CD4-positive, alpha-beta T cell treated with Interleukin-12 subunit alpha and Interleukin-12 subunit beta, for 1 hour (primary cell): ENCODE measurements around the gene TOP2A.

Experiments used
- DNase-seq: peaks from one replicate; pipeline ENCODE4 v3.0.0-alpha.2; 2020

The TOP2A gene

DNA sequence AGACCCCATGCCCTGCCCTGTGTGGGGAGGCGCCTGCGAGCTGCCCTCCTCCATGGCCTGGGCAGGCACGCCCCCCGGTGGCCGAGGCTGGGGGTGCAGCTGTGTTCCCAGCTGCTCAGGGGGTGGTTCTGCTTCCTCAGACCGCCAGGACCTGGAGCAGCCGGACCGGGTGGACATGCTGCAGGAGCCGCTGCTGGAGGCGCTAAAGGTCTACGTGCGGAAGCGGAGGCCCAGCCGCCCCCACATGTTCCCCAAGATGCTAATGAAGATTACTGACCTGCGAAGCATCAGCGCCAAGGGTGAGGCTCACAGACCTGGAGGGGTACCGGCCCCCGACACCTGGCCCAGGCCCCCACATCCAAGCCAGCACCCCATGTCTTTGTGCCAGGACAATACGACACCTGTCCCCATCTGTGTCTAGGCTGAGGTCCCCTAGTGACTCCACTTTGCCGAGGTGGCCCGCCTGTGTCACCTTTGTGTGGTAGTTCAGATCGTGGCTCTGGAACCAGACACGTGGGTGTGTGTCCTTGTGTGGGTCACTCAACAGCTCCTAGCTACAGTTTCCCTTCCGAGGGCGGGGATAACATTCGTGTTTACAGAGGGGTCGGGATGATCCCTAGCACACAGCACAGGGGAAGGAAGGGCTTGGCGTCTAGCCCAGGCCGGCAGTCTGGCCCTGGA lies 62.4 kb downstream of the TOP2A start:
- peak; percentile 81 for DNase-seq

DNA sequence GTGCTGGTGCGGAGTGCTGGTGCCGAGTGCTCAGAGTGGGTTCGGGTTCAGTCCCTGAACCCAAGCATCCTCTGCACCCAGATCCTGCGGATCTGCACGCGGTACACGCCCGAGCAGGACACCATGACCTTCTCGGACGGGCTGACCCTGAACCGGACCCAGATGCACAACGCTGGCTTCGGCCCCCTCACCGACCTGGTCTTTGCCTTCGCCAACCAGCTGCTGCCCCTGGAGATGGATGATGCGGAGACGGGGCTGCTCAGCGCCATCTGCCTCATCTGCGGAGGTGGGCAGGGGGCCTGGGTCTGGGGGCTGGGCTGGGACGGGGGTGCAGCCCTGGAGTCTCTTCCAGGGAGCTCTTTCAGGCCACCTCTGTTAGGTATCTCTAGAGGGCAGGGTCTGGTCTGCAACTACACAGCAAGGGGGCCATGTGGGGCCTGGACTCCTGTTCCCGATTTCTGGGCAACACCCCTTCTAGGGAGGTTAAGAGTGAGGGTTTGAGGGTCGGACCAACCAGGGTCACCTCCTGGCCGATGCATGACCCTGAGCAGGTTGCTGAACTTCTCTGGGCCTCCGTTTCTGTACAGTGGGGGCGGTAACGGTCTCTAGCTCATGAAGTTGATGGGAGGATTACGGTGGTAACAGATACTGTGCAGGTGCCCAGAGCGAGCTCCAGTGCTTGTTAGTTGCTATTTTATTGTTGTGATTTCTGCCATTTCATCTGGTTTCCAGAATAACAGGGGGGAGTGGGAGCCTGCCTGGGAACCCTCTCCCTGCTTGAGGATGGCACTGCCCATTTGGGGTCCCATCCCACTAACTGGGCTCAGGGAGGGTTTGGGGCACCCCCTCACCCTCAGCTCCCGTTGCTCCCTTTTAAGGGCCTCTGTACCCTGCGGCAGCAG lies 63.2 kb downstream of the TOP2A start:
- DNase-seq = no peak

DNA sequence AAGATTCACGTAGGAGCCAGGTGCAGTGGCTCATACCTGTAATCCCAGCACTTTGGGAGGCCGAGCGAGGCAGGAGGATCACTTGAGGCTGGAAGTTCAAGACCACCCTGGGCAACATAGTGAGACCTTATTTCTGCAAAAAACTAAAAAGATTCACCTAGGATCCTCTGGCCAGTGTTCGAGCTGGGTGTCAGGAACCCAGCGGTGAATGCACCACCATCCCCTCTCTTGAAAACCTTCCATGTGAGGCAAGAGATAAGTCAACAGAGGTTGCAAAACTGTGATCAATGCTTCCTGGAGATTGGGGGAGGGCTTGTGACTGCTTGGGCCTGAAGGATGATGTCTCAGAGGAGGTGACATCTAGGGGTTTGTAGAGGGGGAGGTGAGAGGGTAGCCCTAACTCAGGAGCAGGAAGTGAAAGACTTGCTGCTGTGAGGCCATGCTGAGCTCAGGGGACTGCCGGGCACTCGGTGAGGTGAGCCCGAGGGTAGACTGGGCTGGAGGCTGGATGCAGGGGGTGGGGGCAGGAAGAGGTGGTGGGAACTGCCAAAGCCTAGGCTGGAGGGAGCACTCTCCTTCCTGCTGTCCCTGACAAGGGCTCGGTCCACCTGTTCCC lies 64.8 kb downstream of the TOP2A start:
- DNase-seq = peak; percentile 11

DNA sequence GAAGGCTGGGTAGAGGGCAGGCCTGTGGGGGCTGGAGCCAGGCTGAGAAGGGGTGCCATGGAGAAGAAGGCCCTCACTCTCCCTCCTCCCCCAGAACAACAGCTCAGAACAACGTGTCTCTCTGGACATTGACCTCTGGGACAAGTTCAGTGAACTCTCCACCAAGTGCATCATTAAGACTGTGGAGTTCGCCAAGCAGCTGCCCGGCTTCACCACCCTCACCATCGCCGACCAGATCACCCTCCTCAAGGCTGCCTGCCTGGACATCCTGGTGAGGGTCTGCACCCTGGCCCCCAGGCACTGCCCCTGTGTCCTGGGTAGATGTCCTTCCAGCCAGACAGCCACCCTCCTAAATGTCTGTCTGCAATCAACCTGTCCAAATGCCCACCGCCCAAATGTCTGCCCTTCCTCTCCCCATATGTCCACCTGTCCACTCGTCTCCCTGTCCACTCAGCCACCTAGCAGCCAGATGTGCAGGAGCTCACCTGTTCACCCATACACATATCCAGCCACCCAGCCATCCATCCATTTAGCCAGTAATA lies 65.4 kb downstream of the TOP2A start:
- no peak for DNase-seq

DNA sequence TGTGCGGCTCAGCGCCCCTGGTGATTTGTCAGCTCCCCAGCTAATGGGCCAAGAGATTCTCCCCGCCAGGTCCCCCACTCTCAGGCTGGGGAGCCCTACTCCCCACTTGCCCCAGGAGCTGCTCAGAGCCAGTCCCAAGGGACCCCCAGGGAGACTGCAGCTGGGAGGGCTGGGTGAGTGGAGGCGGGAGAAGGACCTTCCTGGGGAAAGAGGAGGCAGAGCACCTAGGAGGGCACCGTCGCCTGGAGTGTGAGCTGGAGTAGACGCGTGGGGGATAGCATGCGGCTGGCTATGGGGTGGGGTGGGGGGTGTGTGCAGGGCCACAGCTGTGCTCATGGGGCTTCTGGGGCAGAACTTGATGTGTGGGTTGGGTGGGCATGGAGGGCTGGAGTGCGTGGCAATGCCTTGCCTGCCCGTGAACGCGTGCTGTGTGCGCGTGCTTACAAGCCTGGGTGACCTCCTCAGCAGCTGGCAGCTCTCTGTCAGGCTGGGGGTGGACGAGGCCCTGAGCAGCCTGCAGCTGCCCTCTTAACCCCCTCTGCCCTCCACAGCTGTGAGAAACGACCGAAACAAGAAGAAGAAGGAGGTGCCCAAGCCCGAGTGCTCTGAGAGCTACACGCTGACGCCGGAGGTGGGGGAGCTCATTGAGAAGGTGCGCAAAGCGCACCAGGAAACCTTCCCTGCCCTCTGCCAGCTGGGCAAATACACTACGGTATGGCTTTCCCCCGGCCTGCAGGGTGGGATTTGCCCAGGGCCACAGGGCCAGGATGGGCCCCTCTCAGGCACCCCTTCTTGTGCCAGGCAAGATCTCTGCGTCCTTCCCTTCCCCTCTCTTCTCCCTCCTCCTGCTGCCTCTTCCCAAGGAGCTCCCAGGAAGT lies 66.1 kb downstream of the TOP2A start:
- peak; percentile 5 for DNase-seq

DNA sequence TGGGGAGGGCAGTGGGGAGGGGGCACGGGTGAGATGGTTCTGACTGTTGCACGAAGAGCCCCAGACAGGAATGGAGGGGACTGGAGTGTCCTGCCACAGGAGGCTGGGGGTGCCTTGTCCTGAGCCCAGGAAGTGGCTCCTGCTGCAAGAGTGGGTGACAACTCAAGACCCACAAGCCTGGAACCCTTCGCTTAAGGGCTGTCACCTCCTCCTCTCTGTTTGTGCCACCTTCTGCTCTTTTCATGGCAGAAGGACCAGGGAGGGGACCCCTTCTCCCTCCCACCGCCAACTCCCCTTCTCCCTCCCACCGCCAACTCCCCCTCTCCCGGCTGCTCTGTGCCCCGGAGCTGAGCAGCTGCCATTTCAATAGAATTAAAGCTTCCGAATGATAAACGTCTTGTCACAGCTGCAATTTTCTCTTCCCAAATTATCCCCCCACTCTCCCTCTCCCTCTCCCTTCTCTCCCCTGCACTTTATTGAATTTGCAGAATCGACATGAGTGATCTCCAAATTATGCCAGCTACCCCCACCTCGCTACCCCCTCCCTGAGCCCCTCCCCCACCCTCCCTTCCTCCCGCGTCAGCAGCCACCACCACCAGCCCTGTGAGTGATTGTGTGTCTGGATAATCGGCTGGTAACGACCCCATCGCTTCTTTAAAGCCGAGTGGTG lies 66.9 kb downstream of the TOP2A start:
- DNase-seq = no peak

DNA sequence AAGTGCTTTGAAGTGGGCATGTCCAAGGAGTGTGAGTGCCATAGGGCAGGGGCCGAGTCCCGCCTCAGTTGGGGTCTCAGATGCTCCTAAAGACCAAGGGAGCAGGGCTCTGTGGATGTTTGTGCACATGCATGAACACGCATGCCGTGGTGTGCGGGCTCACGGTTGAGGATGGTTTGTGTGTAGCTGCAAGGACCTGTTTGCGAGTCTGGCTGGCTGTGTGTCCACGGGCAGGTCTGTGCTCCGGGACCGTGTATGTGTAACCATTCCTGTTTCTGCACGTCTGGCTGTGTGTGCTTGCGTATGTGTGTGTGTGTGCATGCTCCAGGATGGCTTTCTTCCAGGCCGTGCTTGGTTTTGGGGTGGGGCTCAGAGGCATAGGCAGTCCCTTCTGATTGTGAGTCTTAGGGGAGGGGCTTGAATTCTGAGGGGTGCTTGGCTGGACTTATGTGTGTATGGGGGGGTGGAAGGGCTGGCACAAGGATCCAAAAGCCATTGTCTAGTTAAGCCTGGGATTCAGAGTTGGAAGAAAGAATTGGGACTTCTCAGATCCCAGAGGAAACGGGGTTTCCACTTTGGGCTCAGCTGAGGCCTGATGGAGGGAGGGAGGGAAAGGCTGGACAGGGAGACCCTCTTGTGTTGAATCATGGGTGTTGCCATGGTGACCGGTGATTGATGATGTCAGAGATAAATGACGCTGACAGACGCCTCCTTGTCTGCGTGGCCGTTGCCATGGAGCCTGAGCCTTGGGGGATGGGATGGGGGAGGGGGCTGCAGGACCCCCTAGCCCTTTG lies 67.6 kb downstream of the TOP2A start:
- peak; percentile 19 for DNase-seq

DNA sequence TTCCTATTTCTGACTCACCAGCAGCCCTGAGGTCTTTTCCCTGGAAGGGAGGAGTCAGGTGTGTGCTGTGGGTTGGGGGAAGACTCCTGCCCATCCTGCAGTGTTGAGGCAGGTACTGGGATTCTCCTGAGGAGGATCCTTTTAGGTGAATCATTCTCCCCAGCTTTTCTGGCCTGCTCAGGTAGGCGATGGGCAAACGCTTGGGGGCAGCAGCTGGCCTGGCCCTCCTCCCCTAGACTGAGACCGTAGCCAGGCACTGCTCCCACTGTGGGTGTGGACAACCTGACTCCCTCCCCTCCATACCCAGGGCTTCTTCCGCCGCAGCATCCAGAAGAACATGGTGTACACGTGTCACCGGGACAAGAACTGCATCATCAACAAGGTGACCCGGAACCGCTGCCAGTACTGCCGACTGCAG lies 68.2 kb downstream of the TOP2A start:
- DNase-seq = no peak

DNA sequence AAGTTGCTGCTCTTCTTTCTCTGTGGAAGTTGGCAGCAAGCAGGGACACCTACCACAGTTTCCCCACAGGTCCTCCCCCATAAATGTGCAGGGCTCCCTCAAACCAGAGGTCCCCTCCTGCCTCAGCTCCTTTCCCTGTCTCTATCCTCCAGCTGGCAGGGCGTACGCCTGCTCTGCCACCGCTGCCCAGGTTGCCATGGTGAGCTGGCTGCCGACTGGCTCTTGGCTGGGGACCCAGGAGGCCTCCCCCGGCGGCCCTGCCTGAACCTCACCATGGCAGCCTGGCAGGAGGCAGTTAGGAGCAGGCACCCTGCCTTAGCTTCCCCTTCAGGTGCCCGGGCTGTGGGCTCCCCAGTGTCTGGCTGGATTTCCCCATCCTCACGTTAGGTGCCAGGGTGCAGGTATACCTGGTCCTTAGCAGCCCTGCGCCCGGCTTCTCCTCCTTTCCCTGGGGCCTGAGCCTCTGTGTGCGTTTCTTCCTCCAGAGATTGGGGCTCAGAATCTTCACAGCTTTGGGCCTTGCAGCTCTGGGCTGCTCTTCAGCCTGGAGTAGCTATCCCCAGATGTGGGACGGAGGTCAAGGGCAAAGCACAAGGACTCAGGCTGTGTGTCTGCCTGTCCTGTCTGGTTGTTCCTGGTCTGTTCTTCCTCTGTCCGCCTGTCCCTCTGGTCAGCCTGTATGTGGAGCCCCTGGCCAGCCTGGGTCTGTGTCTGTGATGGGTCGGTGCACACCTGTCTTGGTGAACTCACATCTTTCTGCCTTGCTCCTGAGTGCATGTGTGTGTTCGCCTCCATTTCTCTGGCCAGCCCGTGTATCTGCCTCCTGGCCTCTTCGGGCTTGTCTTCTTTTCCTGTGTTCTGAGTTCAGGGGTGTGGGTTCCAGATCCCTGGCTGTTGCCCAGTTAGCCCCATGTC lies 68.9 kb downstream of the TOP2A start:
- peak; percentile 6 for DNase-seq

DNA sequence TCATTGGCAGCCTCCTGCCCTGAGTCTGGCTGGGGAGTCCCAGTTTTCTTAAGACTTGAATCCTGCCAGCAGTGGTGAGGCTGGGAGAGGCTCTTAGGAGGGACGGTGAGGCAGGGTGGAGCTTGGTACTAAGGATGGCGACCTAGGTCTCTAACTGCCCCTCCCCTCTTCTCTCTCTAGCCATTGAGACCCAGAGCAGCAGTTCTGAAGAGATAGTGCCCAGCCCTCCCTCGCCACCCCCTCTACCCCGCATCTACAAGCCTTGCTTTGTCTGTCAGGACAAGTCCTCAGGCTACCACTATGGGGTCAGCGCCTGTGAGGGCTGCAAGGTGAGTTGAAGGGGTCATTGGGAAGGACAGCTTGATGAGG lies 69.6 kb downstream of the TOP2A start:
- DNase-seq = peak; percentile 8

DNA sequence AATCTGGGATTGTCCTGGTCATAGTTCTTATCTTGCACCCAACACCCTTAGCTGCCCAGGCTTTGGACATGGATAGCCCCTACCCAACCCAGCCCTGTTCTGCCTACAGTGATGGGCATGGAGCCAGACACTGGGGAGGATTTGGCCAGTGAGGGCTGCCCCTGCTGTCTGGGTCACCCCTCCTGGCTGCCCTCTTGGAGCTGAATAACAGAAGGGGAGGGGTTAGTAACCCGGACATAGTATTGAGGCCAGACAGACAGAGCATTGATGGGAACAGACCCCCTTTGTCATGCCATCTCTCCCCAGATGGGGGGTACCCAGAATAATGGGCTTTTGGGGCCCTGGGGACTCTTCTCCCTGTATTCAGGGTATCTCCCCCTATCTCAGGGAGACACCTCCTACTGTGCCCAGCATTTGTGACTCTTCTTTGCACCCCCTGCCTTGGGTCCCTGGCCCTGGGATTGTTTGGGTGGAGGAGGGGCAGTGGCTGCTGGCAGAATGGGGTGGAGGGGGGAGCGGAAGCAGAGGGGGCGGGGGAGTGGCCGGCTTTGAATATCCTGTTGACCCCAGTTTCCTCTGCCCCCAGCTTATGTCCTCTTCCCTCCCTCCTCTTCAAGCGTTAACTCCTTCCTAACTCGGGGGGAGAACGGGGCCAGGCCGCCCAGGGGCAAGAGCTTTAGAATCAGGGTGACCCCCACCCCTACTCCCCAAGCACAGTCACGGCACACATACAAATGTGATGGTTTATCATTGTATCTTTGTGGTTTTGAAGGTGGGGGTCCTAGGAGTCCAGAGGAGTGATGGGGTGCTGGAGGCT lies 70.2 kb downstream of the TOP2A start:
- peak; percentile 17 for DNase-seq

DNA sequence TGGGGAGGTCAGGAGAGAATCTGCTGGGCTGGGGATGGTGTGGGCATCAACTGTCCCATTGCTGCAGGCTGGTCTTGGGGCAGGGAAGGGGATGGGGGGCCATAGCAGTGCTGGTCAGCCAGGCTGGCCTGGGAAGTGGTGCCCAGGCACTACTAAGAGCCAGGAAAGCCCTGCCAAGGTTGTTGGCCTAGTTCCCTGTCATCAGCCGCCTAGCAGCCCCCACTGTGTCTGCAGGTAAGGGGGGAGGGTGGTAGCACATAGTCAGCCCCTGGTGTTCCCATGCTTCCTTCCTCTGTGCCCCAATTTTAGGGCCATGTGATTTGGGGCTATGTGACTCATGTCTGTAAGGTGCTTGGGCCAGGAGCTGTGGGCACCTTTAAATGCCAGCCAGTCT lies 70.9 kb downstream of the TOP2A start:
- peak; percentile 41 for DNase-seq

DNA sequence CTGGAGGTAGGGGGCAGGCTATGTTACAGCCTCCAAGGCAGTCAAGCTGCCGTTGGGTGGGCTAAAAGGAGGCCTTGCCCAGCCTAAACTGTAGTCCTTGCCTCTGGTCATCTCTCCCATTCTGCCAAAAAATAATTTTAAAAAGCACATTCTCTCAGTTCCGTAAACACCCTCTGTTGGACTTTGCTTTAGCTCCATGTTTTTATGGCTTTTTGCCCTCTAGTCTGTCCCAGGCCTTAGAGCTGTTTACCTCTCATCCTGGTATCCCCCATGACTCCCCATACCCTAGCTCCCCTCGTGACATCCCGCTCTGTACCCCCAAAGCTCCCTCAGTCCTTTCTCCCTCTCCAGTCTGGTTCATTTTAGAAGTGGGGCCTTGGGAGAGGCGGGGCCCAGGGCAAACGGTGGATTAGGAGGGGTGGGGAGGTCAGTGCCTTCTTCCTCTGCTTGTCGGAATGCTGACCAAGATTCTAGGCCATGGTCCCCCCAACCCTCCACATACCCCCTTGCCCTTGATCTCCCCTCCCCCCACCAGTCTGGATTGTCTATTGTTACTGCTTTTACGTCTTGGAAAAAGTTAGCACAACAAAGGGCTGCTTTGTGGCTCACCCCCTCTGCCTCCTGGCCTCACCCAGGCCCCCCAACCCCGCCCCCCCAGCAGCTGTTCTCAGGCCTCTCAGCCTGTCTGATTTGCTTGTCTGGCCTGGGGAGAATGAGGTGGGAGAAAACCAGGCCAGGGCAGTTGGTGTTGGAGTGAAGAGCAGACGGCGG lies 71.5 kb downstream of the TOP2A start:
- no peak for DNase-seq

DNA sequence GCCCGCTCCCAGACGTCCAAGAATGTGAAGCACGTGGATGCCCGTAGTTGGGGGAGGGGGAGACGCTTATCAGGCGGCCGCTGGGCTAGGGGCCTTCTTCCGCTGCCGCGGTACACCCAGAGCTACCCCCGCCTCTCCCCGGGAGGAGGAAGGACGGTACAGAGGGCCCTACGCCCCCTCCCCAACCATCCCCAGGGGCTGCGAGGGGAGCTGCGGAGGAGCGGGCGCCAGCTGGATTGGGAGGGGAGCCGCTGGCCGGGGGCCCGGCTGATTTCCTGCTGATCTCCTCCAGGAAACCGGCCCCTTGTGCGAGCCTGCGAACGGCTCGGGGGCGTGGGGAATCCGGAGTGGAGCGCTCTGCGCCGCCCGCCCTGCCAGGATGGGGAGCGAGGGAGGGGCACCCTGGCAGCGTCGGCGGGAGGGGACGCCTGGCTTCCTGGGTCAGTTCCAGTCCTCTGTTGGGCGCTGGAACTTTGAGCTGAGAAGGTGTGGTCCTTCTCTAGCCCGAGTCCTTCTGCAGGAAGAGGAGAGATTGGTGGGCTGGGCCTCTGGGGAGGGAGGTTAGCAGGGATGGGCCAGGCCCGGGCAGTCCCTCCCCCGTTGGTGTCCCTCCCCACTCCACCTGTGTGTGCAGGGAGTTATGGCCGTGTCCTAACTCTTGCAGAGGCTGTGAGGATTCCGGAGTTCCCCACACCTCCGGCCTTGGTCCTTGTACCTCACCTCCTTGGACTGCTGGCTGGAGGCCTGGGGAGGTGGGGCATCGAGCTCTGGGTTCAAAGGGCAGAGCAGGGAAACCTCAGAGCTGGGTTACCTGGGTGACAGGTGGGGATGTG lies 72.3 kb downstream of the TOP2A start:
- DNase-seq = peak; percentile 54

DNA sequence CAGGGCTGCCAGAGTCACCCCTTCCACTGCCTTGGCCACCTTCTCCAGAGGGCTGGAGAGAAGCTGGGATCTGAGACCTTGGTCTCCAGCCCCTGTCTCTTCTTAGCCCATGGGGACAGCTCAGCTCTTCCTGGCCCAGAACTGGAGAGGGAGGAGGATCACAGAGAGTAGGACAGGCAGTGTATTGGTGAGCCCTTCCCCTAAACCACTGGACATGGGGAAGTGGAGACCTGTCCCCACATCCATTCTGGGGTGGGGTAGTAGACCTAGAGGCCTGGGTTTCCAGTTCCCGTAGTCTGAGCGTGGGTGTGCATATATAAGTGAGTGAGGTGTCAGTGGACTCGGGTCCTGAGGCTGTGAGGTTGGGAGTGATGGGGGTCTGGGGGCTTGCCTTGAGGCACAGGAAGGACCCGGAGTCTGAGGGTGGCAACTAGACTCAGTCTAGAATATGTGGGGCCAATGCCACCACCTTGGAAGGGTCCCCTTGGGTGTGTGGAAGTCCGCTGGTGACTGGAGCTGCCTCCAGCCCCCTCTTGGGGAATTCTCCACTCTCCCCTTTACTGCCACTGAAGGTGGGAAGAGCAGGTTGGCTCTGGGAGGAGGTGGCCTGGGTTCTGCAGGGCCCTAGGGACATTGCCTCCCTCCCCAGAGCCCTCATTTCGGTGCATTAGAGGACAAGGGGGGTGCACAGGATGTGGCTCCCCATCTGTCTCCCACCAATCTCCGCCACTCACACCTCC lies 73.1 kb downstream of the TOP2A start:
- no peak for DNase-seq
